NCI-H128 (cell line): ENCODE measurements around the gene CDC27.
"Not testable (repeated sequence)": the region's sequence is repeated elsewhere in the genome, so short reads cannot be mapped to it uniquely, and the experiment has no call there.

Experiments used
- DNase-seq: peaks from one replicate; lab custom pipeline; 2025; ENCODE audit not compliant: unreplicated experiment; lab: John Stamatoyannopoulos, UW

CDC27 gene

DNA sequence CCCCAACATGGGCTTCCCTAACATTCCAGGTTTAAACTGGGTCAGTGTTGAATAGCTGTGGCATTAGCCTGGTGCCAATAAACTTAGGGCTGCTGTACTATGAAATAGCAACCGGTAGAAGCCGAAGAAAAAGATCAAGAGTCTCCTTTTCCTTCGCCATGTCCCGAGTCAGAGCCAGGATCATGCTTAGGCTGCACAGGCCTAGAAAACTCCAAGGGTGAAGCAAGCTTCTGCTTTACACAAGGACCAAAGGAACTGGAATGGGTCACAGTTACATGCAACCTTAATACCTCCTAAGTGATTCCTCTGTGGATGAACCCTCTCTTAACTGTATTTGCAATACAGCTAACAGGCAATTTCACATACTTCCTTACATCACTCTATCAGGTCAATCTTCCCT is 115.5 kb downstream of the CDC27 start:
- DNase-seq, result not testable (repeated sequence)

DNA sequence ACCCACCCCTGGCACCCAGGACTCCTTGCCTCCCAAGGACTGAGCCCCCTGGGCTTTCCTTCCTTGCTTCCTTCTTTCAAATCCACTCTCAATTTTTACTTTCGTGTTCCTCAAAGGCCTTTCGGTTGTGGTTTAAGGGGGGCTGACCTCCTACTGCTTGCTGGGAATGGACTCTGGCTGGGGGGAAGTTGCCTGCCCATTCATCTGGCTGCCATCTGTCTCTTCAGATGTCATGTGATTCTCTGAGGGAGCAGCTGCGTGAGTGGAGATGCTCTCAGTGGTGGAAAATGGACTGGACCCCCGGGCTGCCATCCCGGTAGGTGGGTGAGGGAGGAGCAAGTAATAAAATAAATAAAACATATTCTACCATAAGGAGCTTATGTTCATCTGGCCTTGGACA is 116.2 kb downstream of the CDC27 start:
- no peak for DNase-seq

GRCh38 chr17:47071171-47071570 is 117.9 kb downstream of the CDC27 start:
- DNase-seq, result not testable (repeated sequence)

- DNase-seq, result not testable (repeated sequence)
These were observed 118.8 kb downstream of the CDC27 start for GRCh38 chr17:47070266-47070665.
